Coronary artery (tissue), 2 donors: ENCODE measurements around the gene WDR19.
"Not testable (repeated sequence)": the region's sequence is repeated elsewhere in the genome, so short reads cannot be mapped to it uniquely, and the experiment has no call there.

Source experiments
- DNase-seq: peaks from one replicate; pipeline ENCODE4 v3.0.0-alpha.2; 2017; ENCODE audit warnings: low spot score
- H3K27ac ChIP-seq, 2 donors: fragments of 200-600 bp; sonication (generic); one replicate each; pipeline ENCODE4 v1.5.1; 2016 to 2019
- H3K4me3 ChIP-seq: fragments of 200-600 bp; sonication (generic); 2 replicates; pipeline ENCODE4 v1.5.1; 2016; ENCODE audit warnings: mild to moderate bottlenecking, moderate library complexity
- CTCF ChIP-seq: fragments of 200-600 bp; sonication (generic); IDR thresholded peaks from one replicate; pipeline ENCODE4 v1.5.1; 2019; ENCODE audit warnings: antibody characterized with exemption

WDR19 gene

GRCh38 chr4:39291686-39292085 is 109.4 kb downstream of the WDR19 start:
- TF ChIP-seq CTCF: no peak
- Histone ChIP-seq H3K4me3 (no peak overlapping the region), H3K27ac (no peak overlapping the region)
- DNase-seq: no peak

DNA sequence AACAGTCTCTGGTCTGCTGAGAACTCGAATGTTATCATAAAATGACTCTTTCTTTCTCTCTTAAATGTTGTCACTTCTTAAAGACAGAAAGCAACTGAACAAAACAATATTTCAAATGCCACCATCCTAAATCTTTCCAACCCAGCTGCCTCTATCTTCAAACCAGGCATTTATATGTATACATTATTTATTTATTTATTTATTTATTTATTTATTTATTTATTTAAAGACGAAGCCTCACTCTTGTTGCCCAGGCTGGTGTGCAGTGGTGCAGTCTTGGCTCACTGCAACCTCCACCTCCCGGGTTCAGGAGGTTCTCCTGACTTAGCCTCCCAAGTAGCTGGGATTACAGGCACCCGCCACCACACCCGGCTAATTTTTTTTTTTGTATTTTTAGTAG is 110.1 kb downstream of the WDR19 start:
- DNase-seq, H3K4me3 ChIP-seq, H3K27ac ChIP-seq: not testable (repeated sequence)

GRCh38 chr4:39295784-39296183 is 113.5 kb downstream of the WDR19 start:
- DNase-seq: no peak
- TF ChIP-seq CTCF: no peak

GRCh38 chr4:39302901-39303300 is 120.6 kb downstream of the WDR19 start:
- no peak for DNase-seq
- no peak for TF ChIP-seq CTCF
- Histone ChIP-seq H3K27ac (no peak overlapping the region), H3K4me3 (no peak overlapping the region)

More at GRCh38 chr4:39295784-39296183, 113.5 kb downstream of the WDR19 start:
- Histone ChIP-seq H3K4me3 (no peak overlapping the region), H3K27ac (no peak overlapping the region)

GRCh38 chr4:39303871-39304270 is 121.5 kb downstream of the WDR19 start:
- Histone ChIP-seq H3K27ac (no peak overlapping the region), H3K4me3 (no peak overlapping the region)
- no peak for DNase-seq
- no peak for TF ChIP-seq CTCF

DNA sequence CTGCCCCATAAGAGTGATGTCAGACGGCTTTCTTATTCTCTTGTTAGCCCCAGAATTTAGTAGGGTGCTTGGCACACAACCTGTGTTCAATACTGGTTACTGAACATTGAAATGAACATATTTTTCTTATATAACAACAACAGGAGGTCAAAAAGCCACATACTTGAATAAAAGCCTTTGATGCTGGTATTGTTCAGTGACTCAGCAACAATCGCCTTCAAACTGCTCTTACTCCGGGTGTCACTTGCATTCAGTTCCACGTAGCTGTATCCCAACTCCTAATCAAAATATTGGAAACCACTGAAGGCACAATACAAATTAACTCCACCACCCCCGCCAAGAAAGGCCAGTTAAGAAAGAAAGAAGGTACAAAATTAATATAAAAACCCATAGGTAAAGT is 122.3 kb downstream of the WDR19 start:
- DNase-seq: no peak
- no peak for TF ChIP-seq CTCF
- H3K27ac ChIP-seq: no peak overlapping the region

GRCh38 chr4:39305912-39306677 is 123.8 kb downstream of the WDR19 start:
- no peak for TF ChIP-seq CTCF
- DNase-seq: no peak
- Histone ChIP-seq H3K4me3 (no peak overlapping the region), H3K27ac (no peak overlapping the region)

More for the DNA sequence above, 122.3 kb downstream of the WDR19 start:
- H3K4me3 ChIP-seq: no peak overlapping the region
